Neural progenitor cell (in vitro differentiated cells): ENCODE measurements around the gene SMAP2.

ENCODE experiments used
- CTCF ChIP-seq: fragments of 200-600 bp; sonication (generic); IDR thresholded peaks from 2 replicates; pipeline ENCODE4 v1.5.1; 2017; ENCODE audit warnings: antibody characterized with exemption, mild to moderate bottlenecking
- EZH2 ChIP-seq: fragments of 200-600 bp; sonication (generic); IDR thresholded peaks from 2 replicates; pipeline ENCODE4 v1.6.1; 2017; ENCODE audit warnings: antibody characterized with exemption, mild to moderate bottlenecking, moderate library complexity
- EZH2phosphoT487 ChIP-seq: fragments of 200-600 bp; sonication (generic); IDR thresholded peaks from 2 replicates; pipeline ENCODE4 v1.6.1; 2017; ENCODE audit warnings: antibody characterized with exemption

GRCh38 chr1:40395190-40396175 is 22.0 kb downstream of the SMAP2 start:
- TF ChIP-seq EZH2 (no peak), CTCF (no peak), EZH2phosphoT487 (no peak)
